ENCODE data around the gene MAP3K15.
"Not testable (repeated sequence)": the region's sequence is repeated elsewhere in the genome, so short reads cannot be mapped to it uniquely, and the experiment has no call there.

MAP3K15 gene

GRCh38 chrX:19539665-19540064, 24.4 kb upstream of the MAP3K15 start:
- DNase-seq: no peak

DNA sequence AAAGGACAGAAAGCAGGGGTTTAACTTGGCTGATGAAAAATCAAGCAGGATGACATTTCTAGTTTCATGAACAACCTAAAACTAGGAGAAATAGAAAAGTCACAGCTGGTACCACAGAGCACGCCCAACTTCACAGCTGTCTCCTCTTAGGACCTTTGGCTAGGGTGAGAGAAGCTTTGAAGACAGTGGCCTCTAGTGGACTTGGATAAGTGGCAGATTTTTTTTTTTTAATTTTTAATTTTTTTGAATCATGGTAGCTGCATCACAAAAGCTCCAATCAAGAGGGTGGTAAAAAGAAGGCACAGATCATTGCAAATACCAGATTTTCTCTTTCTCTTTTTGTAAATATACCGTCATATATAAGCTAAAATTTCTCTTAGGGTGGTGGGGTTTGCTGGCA, 20.2 kb upstream of the MAP3K15 start:
- no peak for DNase-seq

- DNase-seq: no peak
Observed at GRCh38 chrX:19532709-19533108, 17.4 kb upstream of the MAP3K15 start.

DNA sequence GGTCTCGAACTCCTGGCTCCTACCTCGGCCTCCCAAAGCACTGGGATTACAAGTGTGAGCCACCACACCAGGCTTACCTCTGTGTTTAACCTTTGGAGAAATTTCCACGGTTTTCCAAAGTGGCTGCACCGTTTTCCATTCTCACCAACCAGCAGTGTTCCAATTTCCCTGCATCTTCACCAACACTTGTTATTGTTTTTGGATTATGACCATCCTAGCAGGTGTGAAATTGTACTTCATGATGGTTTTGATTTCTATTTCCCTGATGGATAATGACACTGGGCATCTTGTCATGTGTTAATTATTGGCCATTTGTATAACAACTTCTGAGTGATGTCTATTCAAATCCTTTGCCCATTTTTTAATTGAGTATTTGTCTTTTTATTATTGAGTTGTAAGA, 2.7 kb upstream of the MAP3K15 start:
- DNase-seq: no peak

- DNase-seq: no peak
Observed at GRCh38 chrX:19515615-19516105, 352 bp upstream of the MAP3K15 start.

DNA sequence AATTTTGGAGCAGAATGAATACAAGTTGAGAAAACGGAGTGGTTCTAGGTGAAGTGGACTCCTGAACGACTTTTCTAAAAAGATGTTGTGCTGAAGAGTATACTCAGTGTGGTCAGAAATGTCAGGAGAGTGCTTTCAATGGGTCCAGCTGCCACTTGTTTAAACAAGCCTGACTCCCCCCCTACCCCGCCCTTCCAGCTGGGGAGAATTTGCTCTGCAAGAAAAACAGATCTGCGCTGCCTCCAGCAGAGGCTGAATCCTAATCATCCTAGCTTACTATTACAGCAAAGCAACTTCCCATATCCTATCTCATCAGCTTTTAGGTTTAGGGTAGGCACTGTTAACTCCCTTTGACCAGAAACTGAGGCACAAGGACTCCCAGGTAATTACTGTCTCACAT, 1.9 kb downstream of the MAP3K15 start:
- no peak for DNase-seq

DNA sequence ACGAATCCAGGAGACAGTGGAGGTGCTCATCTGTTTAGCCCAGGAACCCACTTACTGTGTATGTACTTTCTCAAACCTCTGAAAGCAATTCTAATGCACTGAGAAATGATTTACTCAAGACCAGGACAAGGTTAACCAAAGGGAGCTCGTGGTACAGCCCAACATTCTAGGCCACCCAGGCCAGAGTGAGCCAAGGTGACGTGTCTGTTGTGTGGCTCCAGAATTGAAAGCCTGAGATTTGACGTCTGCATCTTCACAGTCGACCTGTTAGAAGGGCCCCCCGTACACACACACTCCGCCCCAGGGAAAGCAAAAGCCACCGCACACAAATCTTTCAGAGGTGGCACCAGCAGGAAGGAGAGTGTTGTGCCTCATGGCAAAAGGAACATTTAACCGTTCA, 2.3 kb downstream of the MAP3K15 start:
- DNase-seq: no peak

DNA sequence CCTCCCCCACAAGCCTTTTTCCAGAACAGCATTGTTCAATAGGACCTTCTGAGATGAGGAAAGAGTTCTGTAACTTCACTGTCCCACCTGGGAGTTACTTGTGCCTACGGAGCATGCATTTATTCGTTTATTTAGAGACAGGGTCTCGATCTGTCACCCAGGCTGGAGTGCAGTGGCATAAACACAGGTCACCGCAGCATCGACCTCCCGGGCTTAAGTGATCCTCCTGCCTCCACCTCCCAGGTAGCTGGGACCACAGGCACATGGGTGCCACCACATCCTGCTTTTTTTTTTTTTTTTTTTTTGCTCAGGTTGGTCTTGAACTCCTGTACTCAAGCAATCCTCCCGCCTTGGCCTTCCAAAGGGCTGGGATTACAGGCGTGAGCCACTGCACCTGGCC, 2.9 kb downstream of the MAP3K15 start:
- no peak for DNase-seq

- not testable (repeated sequence) for DNase-seq
Observed at GRCh38 chrX:19511796-19512195, 3.5 kb downstream of the MAP3K15 start.

DNA sequence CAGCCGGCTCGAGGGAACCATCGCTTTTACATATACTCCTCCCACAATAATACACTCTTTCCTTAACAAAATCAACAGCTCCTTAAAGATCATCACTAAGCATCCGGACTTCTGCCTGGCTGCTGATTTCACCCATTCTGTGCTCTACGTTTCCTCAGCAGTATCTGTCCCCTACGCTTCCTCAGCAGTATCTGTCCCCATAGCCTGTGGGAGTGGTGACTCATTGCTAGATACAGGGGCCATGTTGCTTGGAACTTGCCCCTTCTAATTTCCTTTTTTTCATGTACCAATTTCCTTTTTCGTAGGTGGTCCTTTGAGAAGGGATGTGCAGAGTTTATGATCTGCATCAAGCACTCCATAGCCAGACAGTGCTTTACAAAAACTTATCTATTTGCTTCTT, 18.6 kb downstream of the MAP3K15 start:
- no peak for DNase-seq

DNA sequence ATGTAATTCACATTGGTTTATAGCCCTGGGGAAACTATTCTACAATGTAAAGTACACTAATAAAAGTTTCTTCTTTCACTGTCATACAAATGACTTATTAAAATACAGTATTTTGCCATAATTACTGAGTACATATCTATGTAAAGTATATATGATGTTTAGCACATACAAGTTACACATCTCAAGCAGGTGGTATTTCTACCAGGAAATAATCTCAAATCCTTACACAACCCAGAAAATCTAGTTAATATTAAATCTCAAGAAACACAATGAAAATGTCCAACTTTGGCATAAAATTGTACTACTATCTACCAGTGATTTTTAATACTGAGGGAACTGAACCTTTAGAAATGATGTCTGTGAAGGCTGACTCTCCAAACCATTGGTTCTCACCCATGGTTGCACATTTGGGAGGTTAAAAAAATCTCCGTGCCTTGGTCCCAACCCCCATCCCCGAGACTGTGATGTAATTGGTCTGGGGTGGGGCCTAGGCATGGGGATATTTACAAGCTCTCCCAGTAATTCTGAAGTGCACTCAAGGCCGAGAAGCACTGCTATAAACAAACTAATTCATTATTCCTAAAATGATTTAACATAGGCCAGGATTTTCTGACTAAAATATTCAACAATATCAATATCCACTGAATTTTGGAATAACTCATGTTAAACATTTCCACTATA, 27.6 kb downstream of the MAP3K15 start:
- no peak for DNase-seq

GRCh38 chrX:19479458-19479857, 35.9 kb downstream of the MAP3K15 start:
- no peak for DNase-seq

GRCh38 chrX:19468383-19468782, 46.9 kb downstream of the MAP3K15 start:
- DNase-seq: not testable (repeated sequence)

- no peak for DNase-seq
Observed at GRCh38 chrX:19462879-19463278, 52.4 kb downstream of the MAP3K15 start.

DNA sequence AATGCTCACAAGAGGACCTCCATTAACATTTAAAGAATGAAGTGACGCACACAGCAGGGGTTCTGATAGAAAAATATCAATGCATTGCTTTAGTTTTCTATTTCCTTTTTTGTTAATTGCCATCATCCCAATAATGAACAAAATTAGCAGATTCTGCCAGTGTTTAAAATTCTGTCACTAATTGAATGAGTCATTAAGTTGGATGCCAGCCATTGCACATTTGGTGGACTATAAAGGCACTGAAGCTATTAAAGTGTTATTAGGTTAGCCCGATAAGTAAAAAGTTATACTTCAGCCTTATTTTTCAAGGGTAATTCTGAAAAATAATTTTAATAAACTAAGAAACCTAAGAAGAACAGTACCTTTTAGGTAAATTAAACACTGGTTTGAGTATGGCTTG, 53.1 kb downstream of the MAP3K15 start:
- no peak for DNase-seq

GRCh38 chrX:19457662-19458061, 57.6 kb downstream of the MAP3K15 start:
- no peak for DNase-seq

- no peak for DNase-seq
Observed at GRCh38 chrX:19448077-19448476, 67.2 kb downstream of the MAP3K15 start.

DNA sequence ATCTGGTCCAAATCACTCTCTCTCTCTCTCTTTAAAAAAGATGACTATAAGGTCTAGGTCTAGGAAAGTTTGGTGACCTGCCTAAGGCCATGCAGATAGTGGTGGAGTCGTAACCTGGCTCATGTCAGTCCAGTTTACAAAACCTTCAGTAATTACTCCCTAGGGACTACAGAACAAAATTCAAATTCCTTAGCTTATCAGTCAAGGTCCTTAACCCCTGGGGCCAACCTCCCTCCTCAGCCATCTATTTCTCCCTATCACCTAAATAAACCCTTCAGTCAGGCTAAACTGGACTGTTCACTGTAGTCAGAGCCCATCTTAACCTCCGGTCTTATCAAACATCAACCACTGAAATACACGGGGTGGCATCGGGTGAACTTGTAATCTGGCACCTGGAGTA, 68.9 kb downstream of the MAP3K15 start:
- DNase-seq: no peak

GRCh38 chrX:19445772-19446171, 69.5 kb downstream of the MAP3K15 start:
- DNase-seq: not testable (repeated sequence)

GRCh38 chrX:19443869-19444526, 71.3 kb downstream of the MAP3K15 start:
- DNase-seq: no peak

- no peak for DNase-seq
Observed at GRCh38 chrX:19440713-19441112, 74.6 kb downstream of the MAP3K15 start.

GRCh38 chrX:19422661-19423060, 92.6 kb downstream of the MAP3K15 start:
- DNase-seq: not testable (repeated sequence)

DNA sequence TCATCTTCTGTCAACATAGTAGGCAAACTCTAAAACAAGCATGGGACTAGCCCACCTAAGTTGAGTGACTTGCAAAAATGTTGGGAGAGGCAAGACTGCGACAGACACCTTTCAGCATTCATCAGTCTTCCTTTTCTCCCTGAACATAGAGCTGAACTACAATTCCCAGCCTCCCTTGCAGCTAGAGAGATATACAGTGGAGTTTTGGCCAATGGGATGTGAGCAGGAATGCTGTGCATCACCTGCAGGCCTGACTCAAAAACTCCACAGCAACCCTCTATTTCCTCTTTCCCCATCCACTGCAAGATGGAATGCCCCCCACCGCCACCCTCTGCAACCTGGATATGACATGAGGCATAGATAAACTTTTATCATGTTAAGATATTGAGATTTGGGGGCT, 105.0 kb downstream of the MAP3K15 start:
- no peak for DNase-seq

DNA sequence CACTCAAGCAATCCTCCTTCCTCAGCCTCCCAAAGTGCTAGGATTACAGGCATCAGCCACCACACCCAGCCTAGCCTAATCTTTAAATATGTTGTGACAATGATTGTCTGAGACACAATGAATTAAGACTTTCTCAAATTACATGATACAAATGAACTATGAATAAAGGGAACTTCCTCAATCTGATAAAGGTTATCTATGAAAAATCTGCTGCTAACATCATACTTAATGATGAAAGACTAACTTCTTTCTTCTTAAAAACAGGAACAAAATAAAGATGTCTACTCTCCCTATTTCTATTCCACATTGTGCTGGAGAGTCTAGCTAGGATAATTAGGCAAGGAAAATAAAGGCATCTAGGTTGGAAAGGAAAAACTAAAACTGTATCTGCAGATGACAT, 111.6 kb downstream of the MAP3K15 start:
- DNase-seq: no peak

DNA sequence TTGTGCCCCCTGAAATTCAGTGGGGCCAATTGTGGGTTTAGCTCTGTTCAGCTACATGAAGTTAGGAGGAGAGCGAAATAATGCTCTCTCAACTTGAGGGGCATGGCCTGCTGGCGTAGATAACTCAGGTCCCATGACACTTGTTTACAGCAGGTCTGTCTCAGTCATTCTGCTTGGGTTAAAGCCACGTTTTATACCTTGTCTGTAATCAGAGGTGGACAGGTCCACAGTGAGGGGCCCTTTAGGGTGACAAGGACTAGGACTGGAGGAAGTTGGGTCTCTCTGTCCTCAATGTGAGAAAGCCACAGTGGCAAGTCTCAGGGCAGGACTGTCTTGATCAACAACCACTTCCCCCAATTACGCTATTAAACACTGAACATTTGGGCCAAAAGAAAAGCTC, 122.6 kb downstream of the MAP3K15 start:
- DNase-seq: no peak
